ENCODE data around the gene ONECUT3. TPM values are rescaled to one million over a fixed set of nuclear protein-coding genes. Genes with fewer than 3 reads are reported as not detected.

Gene ONECUT3
- total RNA-seq, 1 donor from 2014 or later, result 41.9 TPM

- H3K4me3 Mint-ChIP-seq (ENCODE audit: low read depth), result no peak overlapping the region
- peaks cover 21% of the 10 kb centered on the region for H3K27me3 Mint-ChIP-seq
- no peaks in the 10 kb centered on the region for H3K36me3 Mint-ChIP-seq (ENCODE audit: insufficient read depth)
- TF ChIP-seq, protein P1, sequence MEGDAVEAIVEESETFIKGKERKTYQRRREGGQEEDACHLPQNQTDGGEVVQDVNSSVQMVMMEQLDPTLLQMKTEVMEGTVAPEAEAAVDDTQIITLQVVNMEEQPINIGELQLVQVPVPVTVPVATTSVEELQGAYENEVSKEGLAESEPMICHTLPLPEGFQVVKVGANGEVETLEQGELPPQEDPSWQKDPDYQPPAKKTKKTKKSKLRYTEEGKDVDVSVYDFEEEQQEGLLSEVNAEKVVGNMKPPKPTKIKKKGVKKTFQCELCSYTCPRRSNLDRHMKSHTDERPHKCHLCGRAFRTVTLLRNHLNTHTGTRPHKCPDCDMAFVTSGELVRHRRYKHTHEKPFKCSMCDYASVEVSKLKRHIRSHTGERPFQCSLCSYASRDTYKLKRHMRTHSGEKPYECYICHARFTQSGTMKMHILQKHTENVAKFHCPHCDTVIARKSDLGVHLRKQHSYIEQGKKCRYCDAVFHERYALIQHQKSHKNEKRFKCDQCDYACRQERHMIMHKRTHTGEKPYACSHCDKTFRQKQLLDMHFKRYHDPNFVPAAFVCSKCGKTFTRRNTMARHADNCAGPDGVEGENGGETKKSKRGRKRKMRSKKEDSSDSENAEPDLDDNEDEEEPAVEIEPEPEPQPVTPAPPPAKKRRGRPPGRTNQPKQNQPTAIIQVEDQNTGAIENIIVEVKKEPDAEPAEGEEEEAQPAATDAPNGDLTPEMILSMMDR (IDR thresholded peaks at IDR 0.05; ENCODE audit: unreplicated experiment), result no peak
- H3K9me3 Mint-ChIP-seq (ENCODE audit: low read depth), result no peaks in the 10 kb centered on the region
- H3K27ac Mint-ChIP-seq, result no peak overlapping the region
- H3K4me1 Mint-ChIP-seq (ENCODE audit: low read depth), result peaks cover 8% of the 10 kb centered on the region
- no peak for DNase-seq (ENCODE audit: low spot score, unreplicated experiment)
Observed at GRCh38 chr19:1713170-1713569, 40.1 kb upstream of the ONECUT3 start.

DNA sequence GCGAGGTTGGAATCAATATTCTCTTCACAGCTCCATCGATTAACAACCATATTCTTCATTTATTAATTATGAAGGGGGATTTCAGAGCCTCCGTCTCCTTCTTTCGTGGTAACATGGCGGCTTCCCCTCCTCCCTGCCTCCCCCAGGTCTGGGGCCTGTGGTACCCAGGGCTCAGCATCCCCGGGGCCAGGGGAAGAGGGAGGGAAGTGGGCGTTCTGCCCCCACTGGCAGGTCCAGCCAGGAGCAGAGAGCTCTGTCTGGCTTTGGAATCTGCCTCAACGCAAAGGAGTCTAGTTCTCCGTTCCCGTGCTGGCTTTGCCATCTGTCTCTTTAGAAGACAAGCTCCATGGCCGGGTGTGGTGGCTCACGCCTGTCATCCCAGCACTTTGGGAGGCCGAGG lies 37.8 kb upstream of the ONECUT3 start:
- peaks cover 14% of the 10 kb centered on the region for H3K4me1 Mint-ChIP-seq (ENCODE audit: low read depth)
- H3K27ac Mint-ChIP-seq, result no peak overlapping the region
- no peak overlapping the region for H3K4me3 Mint-ChIP-seq (ENCODE audit: low read depth)
- DNase-seq (ENCODE audit: low spot score, unreplicated experiment), result no peak
- H3K27me3 Mint-ChIP-seq, result peaks cover 9% of the 10 kb centered on the region
- H3K9me3 Mint-ChIP-seq (ENCODE audit: low read depth), result no peaks in the 10 kb centered on the region
- no peaks in the 10 kb centered on the region for H3K36me3 Mint-ChIP-seq (ENCODE audit: insufficient read depth)
- TF ChIP-seq, protein P1 (IDR thresholded peaks at IDR 0.05; ENCODE audit: unreplicated experiment), result no peak

GRCh38 chr19:1717200-1717969 lies 35.9 kb upstream of the ONECUT3 start:
- no peak for DNase-seq (ENCODE audit: low spot score, unreplicated experiment)
- Mint-ChIP-seq H3K27me3 (peaks cover 12% of the 10 kb centered on the region), H3K9me3 (ENCODE audit: low read depth) (no peaks in the 10 kb centered on the region)

DNA sequence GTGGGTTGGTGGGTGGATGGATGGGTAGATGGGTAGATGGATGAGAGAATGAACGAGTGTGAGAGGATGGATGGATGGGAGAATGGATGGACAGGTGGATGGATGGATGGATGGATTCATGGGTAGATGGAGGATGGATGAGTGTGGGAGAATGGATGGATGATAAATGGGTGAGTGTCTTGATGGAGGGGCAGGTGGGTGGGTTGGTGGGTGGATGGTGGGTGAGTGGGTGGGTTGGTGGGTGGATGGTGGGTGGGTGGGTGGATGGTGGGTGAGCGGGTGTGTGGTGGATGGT lies 35.4 kb upstream of the ONECUT3 start:
- H3K4me3 Mint-ChIP-seq (ENCODE audit: low read depth), result no peak overlapping the region
- no peak overlapping the region for H3K27ac Mint-ChIP-seq
- no peaks in the 10 kb centered on the region for H3K9me3 Mint-ChIP-seq (ENCODE audit: low read depth)
- H3K36me3 Mint-ChIP-seq (ENCODE audit: insufficient read depth), result no peaks in the 10 kb centered on the region
- no peak for DNase-seq (ENCODE audit: low spot score, unreplicated experiment)
- peaks cover 17% of the 10 kb centered on the region for H3K4me1 Mint-ChIP-seq (ENCODE audit: low read depth)
- peaks cover 12% of the 10 kb centered on the region for H3K27me3 Mint-ChIP-seq
- TF ChIP-seq, protein P1 (IDR thresholded peaks at IDR 0.05; ENCODE audit: unreplicated experiment), result no peak

More at GRCh38 chr19:1717200-1717969, 35.9 kb upstream of the ONECUT3 start:
- H3K27ac Mint-ChIP-seq, result no peak overlapping the region
- TF ChIP-seq, protein P1 (IDR thresholded peaks at IDR 0.05; ENCODE audit: unreplicated experiment), result no peak
- no peak overlapping the region for H3K4me3 Mint-ChIP-seq (ENCODE audit: low read depth)
- peaks cover 17% of the 10 kb centered on the region for H3K4me1 Mint-ChIP-seq (ENCODE audit: low read depth)
- H3K36me3 Mint-ChIP-seq (ENCODE audit: insufficient read depth), result no peaks in the 10 kb centered on the region

GRCh38 chr19:1718420-1719291 lies 34.6 kb upstream of the ONECUT3 start:
- peaks cover 17% of the 10 kb centered on the region for H3K4me1 Mint-ChIP-seq (ENCODE audit: low read depth)
- peak overlapping the region; percentile 37 for H3K4me3 Mint-ChIP-seq (ENCODE audit: low read depth)
- H3K9me3 Mint-ChIP-seq (ENCODE audit: low read depth), result no peaks in the 10 kb centered on the region
- H3K27me3 Mint-ChIP-seq, result peaks cover 12% of the 10 kb centered on the region
- H3K27ac Mint-ChIP-seq, result no peak overlapping the region
- H3K36me3 Mint-ChIP-seq (ENCODE audit: insufficient read depth), result no peaks in the 10 kb centered on the region
- TF ChIP-seq, protein P1 (IDR thresholded peaks at IDR 0.05; ENCODE audit: unreplicated experiment), result no peak
- DNase-seq (ENCODE audit: low spot score, unreplicated experiment), result no peak
